ENCODE data around the gene KEL. TPM values are rescaled to one million over a fixed set of nuclear protein-coding genes. Genes with fewer than 3 reads are reported as not detected.

KEL gene
- polyA plus RNA-seq, 3 donors: 1.6 to 4.8 (median 3.7) TPM

- no peak for DNase-seq
Observed at GRCh38 chr7:142930126-142930730, 31.9 kb downstream of the KEL start.

- DNase-seq: no peak
Observed at GRCh38 chr7:142927949-142928348, 34.2 kb downstream of the KEL start.

GRCh38 chr7:142927085-142927745 lies 34.9 kb downstream of the KEL start:
- no peak for DNase-seq

- DNase-seq: no peak
Observed at GRCh38 chr7:142925413-142925812, 36.8 kb downstream of the KEL start.

- no peak for DNase-seq
Observed at GRCh38 chr7:142923391-142923790, 38.8 kb downstream of the KEL start.

GRCh38 chr7:142919656-142920055 lies 42.5 kb downstream of the KEL start:
- no peak for DNase-seq

GRCh38 chr7:142918901-142919300 lies 43.3 kb downstream of the KEL start:
- DNase-seq: no peak

GRCh38 chr7:142917447-142917846 lies 44.7 kb downstream of the KEL start:
- no peak for DNase-seq

- DNase-seq: peak; percentile 31
Observed at GRCh38 chr7:142916508-142916907, 45.7 kb downstream of the KEL start.

GRCh38 chr7:142915315-142915714 lies 46.8 kb downstream of the KEL start:
- DNase-seq: no peak

GRCh38 chr7:142914121-142914520 lies 48.0 kb downstream of the KEL start:
- DNase-seq: no peak

GRCh38 chr7:142913566-142913965 lies 48.6 kb downstream of the KEL start:
- DNase-seq: no peak

GRCh38 chr7:142913051-142913450 lies 49.1 kb downstream of the KEL start:
- no peak for DNase-seq

- DNase-seq: no peak
Observed at GRCh38 chr7:142910481-142910880, 51.7 kb downstream of the KEL start.

- no peak for DNase-seq
Observed at GRCh38 chr7:142910031-142910433, 52.1 kb downstream of the KEL start.

GRCh38 chr7:142908921-142909890 lies 53.0 kb downstream of the KEL start:
- no peak for DNase-seq

GRCh38 chr7:142908290-142908689 lies 53.9 kb downstream of the KEL start:
- no peak for DNase-seq

GRCh38 chr7:142906643-142907042 lies 55.5 kb downstream of the KEL start:
- DNase-seq: no peak

GRCh38 chr7:142905759-142906158 lies 56.4 kb downstream of the KEL start:
- DNase-seq: no peak

GRCh38 chr7:142904128-142904527 lies 58.0 kb downstream of the KEL start:
- DNase-seq: no peak

- DNase-seq: no peak
Observed at GRCh38 chr7:142901426-142902259, 60.5 kb downstream of the KEL start.

GRCh38 chr7:142899661-142900060 lies 62.5 kb downstream of the KEL start:
- DNase-seq: no peak
